Hematopoietic multipotent progenitor cell treated with erythropoietin and hydrocortisone succinate and interleukin-3 and kit ligand, for 8 days (in vitro differentiated cells): ENCODE data around the gene SLC26A1.
A peak's percentile ranks its signal among the peaks of the same experiment; 100 is the strongest.
"Not testable (repeated sequence)": the region's sequence is repeated elsewhere in the genome, so short reads cannot be mapped to it uniquely, and the experiment has no call there.

ENCODE experiments used
- DNase-seq: peaks from one replicate; pipeline ENCODE4 v3.0.0-alpha.2; 2015

Gene SLC26A1

GRCh38 chr4:1013225-1014073 lies 20.2 kb upstream of the SLC26A1 start:
- DNase-seq: no peak

- peak; percentile 69 for DNase-seq
Observed at GRCh38 chr4:1012034-1012739, 19.0 kb upstream of the SLC26A1 start.

GRCh38 chr4:1011666-1012033 lies 18.4 kb upstream of the SLC26A1 start:
- DNase-seq: no peak

GRCh38 chr4:1011022-1011665 lies 17.9 kb upstream of the SLC26A1 start, which contains the start of gene FGFRL1:
FGFRL1 (plus strand) TSS chr4:1011626; CDS start chr4:1012486, 860 bp downstream.
- DNase-seq: peak; percentile 85

- DNase-seq: peak; percentile 62
Observed at GRCh38 chr4:1010395-1011021, 17.3 kb upstream of the SLC26A1 start.

- DNase-seq: peak; percentile 51
Observed at GRCh38 chr4:1009542-1010394, 16.6 kb upstream of the SLC26A1 start.

GRCh38 chr4:1008840-1009541 lies 15.8 kb upstream of the SLC26A1 start:
- no peak for DNase-seq

- DNase-seq: no peak
Observed at GRCh38 chr4:1006856-1007255, 13.7 kb upstream of the SLC26A1 start.

GRCh38 chr4:1004557-1005485 lies 11.6 kb upstream of the SLC26A1 start:
- DNase-seq: no peak

GRCh38 chr4:1004071-1004418 lies 10.8 kb upstream of the SLC26A1 start:
- no peak for DNase-seq

- DNase-seq: no peak
Observed at GRCh38 chr4:1003271-1004070, 10.3 kb upstream of the SLC26A1 start.

- no peak for DNase-seq
Observed at GRCh38 chr4:1002631-1003251, 9.5 kb upstream of the SLC26A1 start.

- DNase-seq: no peak
Observed at GRCh38 chr4:1002131-1002630, 9.0 kb upstream of the SLC26A1 start.

- DNase-seq: no peak
Observed at GRCh38 chr4:1001561-1002130, 8.4 kb upstream of the SLC26A1 start.

GRCh38 chr4:1000686-1001260 lies 7.6 kb upstream of the SLC26A1 start:
- no peak for DNase-seq

- no peak for DNase-seq
Observed at GRCh38 chr4:999882-1000425, 6.8 kb upstream of the SLC26A1 start.

GRCh38 chr4:999240-999863 lies 6.1 kb upstream of the SLC26A1 start:
- not testable (repeated sequence) for DNase-seq
